Esophagus squamous epithelium (tissue), 5 donors: ENCODE data around the gene CD86. TPM values are rescaled to one million over a fixed set of nuclear protein-coding genes. Genes with fewer than 3 reads are reported as not detected.

Experiments used
- DNase-seq: peaks from one replicate; lab custom pipeline; 2025; lab: John Stamatoyannopoulos, UW
- H3K27ac ChIP-seq, 4 donors: fragments of 200-600 bp; sonication (generic); one replicate each; pipeline ENCODE4 v1.5.1; 2016 to 2019; ENCODE audit warnings: mild to moderate bottlenecking in 1 of 4
- H3K27me3 ChIP-seq, 4 donors: fragments of 200-600 bp; sonication (generic); 1 replicate in 3 of 4; 2 replicates in 1 of 4; pipeline versions ENCODE4 v1.5.1 to v1.6.0; 2017 to 2021; ENCODE audit warnings: antibody characterized with exemption in 1 of 4
- H3K36me3 ChIP-seq, 3 donors: fragments of 200-600 bp; sonication (generic); one replicate each; pipeline ENCODE4 v1.5.1; 2016 to 2019
- H3K4me1 ChIP-seq, 3 donors: fragments of 200-600 bp; sonication (generic); one replicate each; pipeline ENCODE4 v1.5.1; 2017 to 2019
- H3K4me3 ChIP-seq, 4 donors: fragments of 200-600 bp; sonication (generic); 1 replicate in 3 of 4; 2 replicates in 1 of 4; pipeline ENCODE4 v1.5.1; 2016 to 2019; ENCODE audit warnings: mild to moderate bottlenecking in 2 of 4, moderate library complexity in 1 of 4
- H3K9me3 ChIP-seq, 3 donors: fragments of 200-600 bp; sonication (generic); one replicate each; pipeline ENCODE4 v1.5.1; 2016 to 2019
- CTCF ChIP-seq, 6 experiments: fragments of 450-650 bp in 4 of 6; fragments of 200-600 bp in 2 of 6; sonication (generic) in 2 of 6; IDR thresholded peaks; one replicate each; pipeline ENCODE4 v1.5.1; 2016 to 2019; ENCODE audit warnings: antibody characterized with exemption in 6 of 6, mild to moderate bottlenecking in 4 of 6, moderate library complexity in 4 of 6
- POLR2A ChIP-seq, 4 donors: fragments of 450-650 bp; IDR thresholded peaks; one replicate each; pipeline ENCODE4 v1.6.1; 2017; ENCODE audit warnings: antibody characterized with exemption in 4 of 4, mild to moderate bottlenecking in 4 of 4, moderate library complexity in 3 of 4
- WGBS, 2 donors: methylation state at CpG; one replicate each; pipeline ENCODE4 v1.1.5; 2018; 5-methylcytosine and 5-hydroxymethylcytosine counted together
- intact Hi-C: fragments of 100-400 bp; cut with DNase I; formaldehyde crosslinking; loops from one replicate; pipeline ENCODE4 v1.15.0; 2022
- total RNA-seq, 4 donors: library from RNA; depleted of rRNA; stranded (reverse); fragments of >200 nt; gene quantifications; one replicate each; pipeline ENCODE4 v1.1.0, GENCODE V29; 2016
- donor health status: DM: yes; HTN: yes; CAD: no.

The CD86 gene
- total RNA-seq, 4 donors from 2014 or later: 0.42 to 11.1 (median 3.3) TPM

GRCh38 chr3:122057671-122058070 lies 2.5 kb downstream of the CD86 start:
- WGBS, 2 donors: 95% methylated on average over 2 of the region's 2 CpGs
- H3K4me1 ChIP-seq: no peaks in the 10 kb centered on the region
- H3K9me3 ChIP-seq: no peaks in the 10 kb centered on the region
- no peak overlapping the region for H3K27ac ChIP-seq
- no peaks in the 10 kb centered on the region for H3K27me3 ChIP-seq
- no peak for DNase-seq
- H3K36me3 ChIP-seq: no peaks in the 10 kb centered on the region
- TF ChIP-seq CTCF (IDR thresholded peaks at IDR 0.05) (no peak), POLR2A (IDR thresholded peaks at IDR 0.05) (no peak)
- no peak overlapping the region for H3K4me3 ChIP-seq
- intact Hi-C loops: no loop called here

GRCh38 chr3:122058294-122058693 lies 3.1 kb downstream of the CD86 start:
- no peaks in the 10 kb centered on the region for H3K27me3 ChIP-seq
- intact Hi-C loops: no loop called here
- H3K27ac ChIP-seq: no peak overlapping the region
- H3K4me3 ChIP-seq: no peak overlapping the region
- no peaks in the 10 kb centered on the region for H3K36me3 ChIP-seq
- WGBS, 2 donors: 91 to 93% methylated on average over 1 of the region's 1 CpG
- no peak for DNase-seq
- no peaks in the 10 kb centered on the region for H3K4me1 ChIP-seq
- TF ChIP-seq POLR2A (IDR thresholded peaks at IDR 0.05) (no peak), CTCF (IDR thresholded peaks at IDR 0.05) (no peak)
- H3K9me3 ChIP-seq: no peaks in the 10 kb centered on the region

- WGBS, 2 donors: 67 to 70% methylated on average over 6 of the region's 6 CpGs
Observed at GRCh38 chr3:122060040-122060698, 5.0 kb downstream of the CD86 start.

GRCh38 chr3:122063908-122064307 lies 8.7 kb downstream of the CD86 start:
- Histone ChIP-seq H3K4me3 (no peak overlapping the region), H3K9me3 (no peaks in the 10 kb centered on the region), H3K36me3 (no peaks in the 10 kb centered on the region), H3K27ac (no peak overlapping the region), H3K4me1 (no peaks in the 10 kb centered on the region), H3K27me3 (no peaks in the 10 kb centered on the region)
- no peak for DNase-seq
- intact Hi-C loops: no loop called here
- TF ChIP-seq POLR2A (IDR thresholded peaks at IDR 0.05) (no peak), CTCF (IDR thresholded peaks at IDR 0.05) (no peak)
- WGBS, 2 donors: 28 to 67% methylated on average over 1 of the region's 1 CpG

More at GRCh38 chr3:122060040-122060698, 5.0 kb downstream of the CD86 start:
- H3K9me3 ChIP-seq: no peaks in the 10 kb centered on the region
- TF ChIP-seq CTCF (IDR thresholded peaks at IDR 0.05): no peak
- no peak for TF ChIP-seq POLR2A (IDR thresholded peaks at IDR 0.05)
- H3K27ac ChIP-seq: no peak overlapping the region
- no peaks in the 10 kb centered on the region for H3K27me3 ChIP-seq
- H3K36me3 ChIP-seq: no peaks in the 10 kb centered on the region
- intact Hi-C loops: no loop called here
- no peak for DNase-seq
- no peaks in the 10 kb centered on the region for H3K4me1 ChIP-seq
- no peak overlapping the region for H3K4me3 ChIP-seq

- 76 to 77% methylated on average over 4 of the region's 4 CpGs for WGBS, 2 donors
- H3K9me3 ChIP-seq: no peaks in the 10 kb centered on the region
- H3K36me3 ChIP-seq: no peaks in the 10 kb centered on the region
- H3K4me1 ChIP-seq: no peaks in the 10 kb centered on the region
- DNase-seq: no peak
- H3K4me3 ChIP-seq: no peak overlapping the region
- no peak overlapping the region for H3K27ac ChIP-seq
- H3K27me3 ChIP-seq: no peaks in the 10 kb centered on the region
- intact Hi-C loops: no loop called here
- no peak for TF ChIP-seq POLR2A (IDR thresholded peaks at IDR 0.05)
- no peak for TF ChIP-seq CTCF (IDR thresholded peaks at IDR 0.05)
Observed at GRCh38 chr3:122064326-122064725, 9.2 kb downstream of the CD86 start.
